CD14-positive monocyte (primary cell): ENCODE measurements around the gene RASAL2. TPM values are rescaled to one million over a fixed set of nuclear protein-coding genes. Genes with fewer than 3 reads are reported as not detected.

Source experiments
- DNase-seq, 3 donors: peaks; one replicate each; pipeline ENCODE4 v3.0.0-alpha.2; 2011 to 2022
- H2AFZ ChIP-seq: 2 replicates; pipeline ENCODE4 v1.6.0; 2012; ENCODE audit warnings: mild to moderate bottlenecking, low read depth, low read length, inconsistent platforms; ENCODE audit not compliant: insufficient read depth, poor library complexity, severe bottlenecking
- H3K27ac ChIP-seq, 2 donors: 1 replicate in 1 of 2; 2 replicates in 1 of 2; pipeline ENCODE4 v1.5.1; 2012 to 2013; ENCODE audit warnings: low read length in 2 of 2, control low read depth in 1 of 2, inconsistent platforms in 1 of 2, low read depth in 1 of 2, mild to moderate bottlenecking in 1 of 2
- H3K27me3 ChIP-seq, 2 donors: one replicate each; pipeline versions ENCODE4 v1.6.0 to v1.6.1; 2011 to 2013; ENCODE audit warnings: low read length in 2 of 2; ENCODE audit not compliant: control insufficient read depth in 2 of 2, insufficient read depth in 2 of 2
- H3K36me3 ChIP-seq, 2 donors: replicated peaks in 1 of 2; 1 replicate in 1 of 2; 2 replicates in 1 of 2; pipeline versions ENCODE4 v1.5.1 to v1.6.1; 2012 to 2013; ENCODE audit warnings: low read length in 2 of 2, control low read depth in 1 of 2, inconsistent platforms in 1 of 2, mild to moderate bottlenecking in 1 of 2; ENCODE audit not compliant: insufficient read depth in 2 of 2, control insufficient read depth in 1 of 2
- H3K4me1 ChIP-seq, 2 donors: 1 replicate in 1 of 2; 2 replicates in 1 of 2; pipeline versions ENCODE4 v1.5.1 to v1.6.1; 2012 to 2013; ENCODE audit warnings: low read length in 2 of 2, control low read depth in 1 of 2, inconsistent platforms in 1 of 2, mild to moderate bottlenecking in 1 of 2, moderate library complexity in 1 of 2; ENCODE audit not compliant: insufficient read depth in 2 of 2, control insufficient read depth in 1 of 2
- H3K4me2 ChIP-seq: replicated peaks from 2 replicates; pipeline ENCODE3; 2012; ENCODE audit warnings: low read length, moderate library complexity, mild to moderate bottlenecking; ENCODE audit not compliant: poor library complexity, severe bottlenecking; ENCODE audit errors: extremely low read depth
- H3K4me3 ChIP-seq, 3 experiments: fragments of 200-600 bp in 1 of 3; sonication (generic) in 1 of 3; replicated peaks in 1 of 3; 1 replicate in 2 of 3; 2 replicates in 1 of 3; pipeline ENCODE4 v1.5.1; 2011 to 2013; ENCODE audit warnings: low read length in 3 of 3, mild to moderate bottlenecking in 3 of 3, control low read depth in 2 of 3, low read depth in 2 of 3, inconsistent platforms in 1 of 3, moderate library complexity in 1 of 3
- H3K79me2 ChIP-seq: 2 replicates; pipeline ENCODE4 v1.6.0; 2012; ENCODE audit warnings: mild to moderate bottlenecking, control low read depth, inconsistent platforms, low read length, moderate library complexity; ENCODE audit not compliant: insufficient read depth
- H3K9ac ChIP-seq: 2 replicates; pipeline ENCODE4 v1.6.0; 2017; ENCODE audit warnings: low read length, mild to moderate bottlenecking; ENCODE audit not compliant: insufficient read depth, poor library complexity, severe bottlenecking
- H3K9me3 ChIP-seq, 2 donors: replicated peaks in 1 of 2; 1 replicate in 1 of 2; 2 replicates in 1 of 2; pipeline versions ENCODE4 v1.5.1 to v1.6.1; 2012 to 2013; ENCODE audit warnings: low read length in 2 of 2, control low read depth in 1 of 2; ENCODE audit not compliant: control insufficient read depth in 1 of 2, insufficient read depth in 1 of 2
- H4K20me1 ChIP-seq: 2 replicates; pipeline ENCODE4 v1.6.0; 2012; ENCODE audit warnings: mild to moderate bottlenecking, low read length, control low read depth, moderate library complexity; ENCODE audit not compliant: insufficient read depth
- H3K27ac Mint-ChIP-seq, 7 donors: one replicate each; pipeline ENCODE4 v1.8.0; 2020; ENCODE audit warnings: mild to moderate bottlenecking in 7 of 7, mixed read lengths in 7 of 7, moderate library complexity in 6 of 7, inconsistent platforms in 2 of 7
- H3K27me3 Mint-ChIP-seq, 3 donors: one replicate each; pipeline ENCODE4 v1.8.0; 2021 to 2022; ENCODE audit warnings: low read depth in 3 of 3, mild to moderate bottlenecking in 3 of 3, mixed read lengths in 3 of 3, moderate library complexity in 3 of 3, inconsistent platforms in 1 of 3
- H3K36me3 Mint-ChIP-seq, 2 donors: one replicate each; pipeline ENCODE4 v1.8.0; 2020; ENCODE audit warnings: mixed read lengths in 2 of 2, inconsistent platforms in 1 of 2, mild to moderate bottlenecking in 1 of 2
- H3K4me1 Mint-ChIP-seq: one replicate; pipeline ENCODE4 v1.8.0; 2020; ENCODE audit warnings: mild to moderate bottlenecking, mixed read lengths
- H3K4me3 Mint-ChIP-seq, 2 donors: one replicate each; pipeline ENCODE4 v1.8.0; 2020; ENCODE audit warnings: mild to moderate bottlenecking in 2 of 2, mixed read lengths in 2 of 2, moderate library complexity in 1 of 2
- H3K9me3 Mint-ChIP-seq, 7 donors: one replicate each; pipeline ENCODE4 v1.8.0; 2020 to 2022; ENCODE audit warnings: mixed read lengths in 7 of 7, mild to moderate bottlenecking in 6 of 7, moderate library complexity in 6 of 7, inconsistent platforms in 2 of 7
- CTCF ChIP-seq: fragments of 200-600 bp; IDR thresholded peaks from one replicate; pipeline ENCODE4 v1.8.0; 2022; ENCODE audit warnings: antibody characterized with exemption, mild to moderate bottlenecking
- WGBS: methylation state at CpG from one replicate; pipeline ENCODE4 v1.1.5; 2013; ENCODE audit warnings: missing lambda C conversion rate; ENCODE audit not compliant: insufficient coverage; 5-methylcytosine and 5-hydroxymethylcytosine counted together
- intact Hi-C, 2 donors: fragments of 100-400 bp; cut with micrococcal nuclease; formaldehyde crosslinking; loops; one replicate each; pipeline versions ENCODE4 v1.15.0 to v1.15.1; 2023
- polyA plus RNA-seq, 3 donors: library from polyadenylated mRNA; depleted of rRNA in 1 of 3; unstranded in 2 of 3; stranded (reverse) in 1 of 3; fragments of 300-500 nt in 2 of 3; fragments of >200 nt in 1 of 3; fragmentation: Illumina TruSeq in 2 of 3; gene quantifications; 1 replicate in 2 of 3; 2 replicates in 1 of 3; pipeline ENCODE4 v1.2.3, GENCODE V29; 2012 to 2021

Gene RASAL2
- polyA plus RNA-seq, 3 donors, result 0.15 to 1.00 (median 0.63) TPM

- Mint-ChIP-seq H3K4me1 (peaks cover 7% of the 10 kb centered on the region), H3K27ac (peak overlapping the region in 1 of 7 donors; percentile 34), H3K36me3 (no peaks in the 10 kb centered on the region), H3K4me3 (no peak overlapping the region), H3K9me3 (peaks cover 5 to 19% (median 12%) of the 10 kb centered on the region in 7 donors), H3K27me3 (no peaks in the 10 kb centered on the region)
- H3K4me3 ChIP-seq, result no peak overlapping the region
- no peak overlapping the region for H2AFZ ChIP-seq
- no peak overlapping the region for H3K27ac ChIP-seq
- no peaks in the 10 kb centered on the region for H3K27me3 ChIP-seq
- peaks cover 0 to 3% of the 10 kb centered on the region in 2 donors for H3K9me3 ChIP-seq
- H3K36me3 ChIP-seq, result no peaks in the 10 kb centered on the region
- no peak overlapping the region for H3K9ac ChIP-seq
- no peak for DNase-seq
- H3K4me1 ChIP-seq, result no peaks in the 10 kb centered on the region
- TF ChIP-seq CTCF, result no peak
- no peak overlapping the region for H3K4me2 ChIP-seq
- H3K79me2 ChIP-seq, result no peaks in the 10 kb centered on the region
- intact Hi-C loops, result no loop called here
- no peaks in the 10 kb centered on the region for H4K20me1 ChIP-seq
- WGBS, result 83% methylated on average over 1 of the region's 4 CpGs
Observed at GRCh38 chr1:178407655-178408054, 313.8 kb downstream of the RASAL2 start.

GRCh38 chr1:178408871-178409270 is 315.0 kb downstream of the RASAL2 start:
- Mint-ChIP-seq H3K4me3 (no peak overlapping the region), H3K27ac (peak overlapping the region in 3 of 7 donors; percentile 14 to 64 (median 60)), H3K9me3 (peaks cover 5 to 19% (median 13%) of the 10 kb centered on the region in 7 donors), H3K4me1 (peaks cover 7% of the 10 kb centered on the region), H3K27me3 (peaks cover 0 to 2% (median 0%) of the 10 kb centered on the region in 3 donors), H3K36me3 (no peaks in the 10 kb centered on the region)
- intact Hi-C loops, result no loop called here
- no peaks in the 10 kb centered on the region for H3K27me3 ChIP-seq
- no peak overlapping the region for H3K4me3 ChIP-seq
- no peak for TF ChIP-seq CTCF
- H4K20me1 ChIP-seq, result no peaks in the 10 kb centered on the region
- WGBS, result no CpG with 5 or more reads among the region's 2 CpGs
- no peaks in the 10 kb centered on the region for H3K79me2 ChIP-seq
- H3K4me1 ChIP-seq, result no peaks in the 10 kb centered on the region
- H3K9me3 ChIP-seq, result peaks cover 0 to 3% of the 10 kb centered on the region in 2 donors
- DNase-seq, result peak in 1 of 3 donors; percentile 59
- no peak overlapping the region for H3K27ac ChIP-seq
- H3K4me2 ChIP-seq, result no peak overlapping the region
- no peaks in the 10 kb centered on the region for H3K36me3 ChIP-seq
- no peak overlapping the region for H3K9ac ChIP-seq
- H2AFZ ChIP-seq, result no peak overlapping the region
